ENCODE data around the gene EYA2. TPM values are rescaled to one million over a fixed set of nuclear protein-coding genes. Genes with fewer than 3 reads are reported as not detected.

EYA2 gene
- total RNA-seq, 1 donor from 2014 or later: 8.1 TPM

GRCh38 chr20:47143657-47144056 is 249.0 kb downstream of the EYA2 start:
- no peaks in the 10 kb centered on the region for H3K27me3 Mint-ChIP-seq
- H3K4me3 Mint-ChIP-seq: no peak overlapping the region
- no peak overlapping the region for H3K27ac Mint-ChIP-seq
- peaks cover 22% of the 10 kb centered on the region for H3K4me1 Mint-ChIP-seq (ENCODE audit: unreplicated experiment)
- no peaks in the 10 kb centered on the region for H3K36me3 Mint-ChIP-seq
- TF ChIP-seq CTCF (conservative IDR thresholded peaks at IDR 0.05): no peak
- no peak for DNase-seq (ENCODE audit: extremely low spot score, unreplicated experiment)
- peaks cover 9% of the 10 kb centered on the region for H3K9me3 Mint-ChIP-seq

- TF ChIP-seq CTCF (conservative IDR thresholded peaks at IDR 0.05): no peak
- H3K9me3 Mint-ChIP-seq: peaks cover 9% of the 10 kb centered on the region
- DNase-seq (ENCODE audit: extremely low spot score, unreplicated experiment): no peak
- H3K27me3 Mint-ChIP-seq: no peaks in the 10 kb centered on the region
- H3K4me3 Mint-ChIP-seq: no peak overlapping the region
- H3K4me1 Mint-ChIP-seq (ENCODE audit: unreplicated experiment): peaks cover 22% of the 10 kb centered on the region
- H3K36me3 Mint-ChIP-seq: no peaks in the 10 kb centered on the region
- no peak overlapping the region for H3K27ac Mint-ChIP-seq
Observed at GRCh38 chr20:47144463-47144862, 249.8 kb downstream of the EYA2 start.

GRCh38 chr20:47146686-47147085 is 252.0 kb downstream of the EYA2 start:
- peaks cover 19% of the 10 kb centered on the region for H3K4me1 Mint-ChIP-seq (ENCODE audit: unreplicated experiment)
- H3K27me3 Mint-ChIP-seq: no peaks in the 10 kb centered on the region
- no peak overlapping the region for H3K27ac Mint-ChIP-seq
- TF ChIP-seq CTCF (conservative IDR thresholded peaks at IDR 0.05): no peak
- H3K36me3 Mint-ChIP-seq: no peaks in the 10 kb centered on the region
- no peak overlapping the region for H3K4me3 Mint-ChIP-seq
- DNase-seq (ENCODE audit: extremely low spot score, unreplicated experiment): no peak
- H3K9me3 Mint-ChIP-seq: peaks cover 3% of the 10 kb centered on the region

GRCh38 chr20:47148059-47148458 is 253.4 kb downstream of the EYA2 start:
- Mint-ChIP-seq H3K36me3 (no peaks in the 10 kb centered on the region), H3K27ac (no peak overlapping the region), H3K4me3 (no peak overlapping the region), H3K4me1 (ENCODE audit: unreplicated experiment) (peaks cover 14% of the 10 kb centered on the region), H3K9me3 (no peaks in the 10 kb centered on the region), H3K27me3 (no peaks in the 10 kb centered on the region)
- DNase-seq (ENCODE audit: extremely low spot score, unreplicated experiment): no peak
- TF ChIP-seq CTCF (conservative IDR thresholded peaks at IDR 0.05): no peak

GRCh38 chr20:47149939-47150338 is 255.3 kb downstream of the EYA2 start:
- no peak for TF ChIP-seq CTCF (conservative IDR thresholded peaks at IDR 0.05)
- H3K9me3 Mint-ChIP-seq: no peaks in the 10 kb centered on the region
- no peaks in the 10 kb centered on the region for H3K27me3 Mint-ChIP-seq
- DNase-seq (ENCODE audit: extremely low spot score, unreplicated experiment): no peak
- no peak overlapping the region for H3K4me3 Mint-ChIP-seq
- H3K4me1 Mint-ChIP-seq (ENCODE audit: unreplicated experiment): peaks cover 10% of the 10 kb centered on the region
- no peak overlapping the region for H3K27ac Mint-ChIP-seq
- no peaks in the 10 kb centered on the region for H3K36me3 Mint-ChIP-seq

Data from type B pancreatic cell (in vitro differentiated cells).